ENCODE results near the gene INTS11. TPM values are rescaled to one million over a fixed set of nuclear protein-coding genes. Genes with fewer than 3 reads are reported as not detected.

The INTS11 gene
- total and polyA plus RNA-seq, 2 of the 13 experiments (the other 11 are each of a cell fraction or from before 2014, with no cell fraction given): 52.8 to 94.8 TPM

DNA sequence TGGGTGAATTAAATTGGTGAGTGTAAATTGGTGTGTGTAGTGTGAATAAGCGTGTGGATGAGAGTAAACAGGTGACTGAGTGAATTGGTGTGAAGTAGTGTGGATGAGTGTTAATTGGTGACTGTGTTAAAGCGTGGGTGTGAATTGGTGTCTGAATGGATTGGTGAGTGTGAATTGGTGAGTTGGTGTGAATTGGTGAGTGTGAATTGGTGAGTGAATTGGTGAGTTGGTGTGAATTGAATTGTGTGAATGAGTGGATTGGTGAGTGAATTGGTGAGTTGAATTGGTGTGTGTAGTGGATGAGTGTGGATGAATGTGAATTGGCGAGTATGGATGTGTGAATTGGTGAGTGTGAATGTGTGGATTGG lies 42.2 kb upstream of the INTS11 start (continued):
- TF ChIP-seq, protein P1, sequence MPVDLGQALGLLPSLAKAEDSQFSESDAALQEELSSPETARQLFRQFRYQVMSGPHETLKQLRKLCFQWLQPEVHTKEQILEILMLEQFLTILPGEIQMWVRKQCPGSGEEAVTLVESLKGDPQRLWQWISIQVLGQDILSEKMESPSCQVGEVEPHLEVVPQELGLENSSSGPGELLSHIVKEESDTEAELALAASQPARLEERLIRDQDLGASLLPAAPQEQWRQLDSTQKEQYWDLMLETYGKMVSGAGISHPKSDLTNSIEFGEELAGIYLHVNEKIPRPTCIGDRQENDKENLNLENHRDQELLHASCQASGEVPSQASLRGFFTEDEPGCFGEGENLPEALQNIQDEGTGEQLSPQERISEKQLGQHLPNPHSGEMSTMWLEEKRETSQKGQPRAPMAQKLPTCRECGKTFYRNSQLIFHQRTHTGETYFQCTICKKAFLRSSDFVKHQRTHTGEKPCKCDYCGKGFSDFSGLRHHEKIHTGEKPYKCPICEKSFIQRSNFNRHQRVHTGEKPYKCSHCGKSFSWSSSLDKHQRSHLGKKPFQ (CRISPR knock-in tag; IDR thresholded peaks at IDR 0.05; ENCODE audit: insufficient replicate concordance): no peak
- TF ChIP-seq ZMYM2 (CRISPR knock-in tag; IDR thresholded peaks at IDR 0.05): no peak

DNA sequence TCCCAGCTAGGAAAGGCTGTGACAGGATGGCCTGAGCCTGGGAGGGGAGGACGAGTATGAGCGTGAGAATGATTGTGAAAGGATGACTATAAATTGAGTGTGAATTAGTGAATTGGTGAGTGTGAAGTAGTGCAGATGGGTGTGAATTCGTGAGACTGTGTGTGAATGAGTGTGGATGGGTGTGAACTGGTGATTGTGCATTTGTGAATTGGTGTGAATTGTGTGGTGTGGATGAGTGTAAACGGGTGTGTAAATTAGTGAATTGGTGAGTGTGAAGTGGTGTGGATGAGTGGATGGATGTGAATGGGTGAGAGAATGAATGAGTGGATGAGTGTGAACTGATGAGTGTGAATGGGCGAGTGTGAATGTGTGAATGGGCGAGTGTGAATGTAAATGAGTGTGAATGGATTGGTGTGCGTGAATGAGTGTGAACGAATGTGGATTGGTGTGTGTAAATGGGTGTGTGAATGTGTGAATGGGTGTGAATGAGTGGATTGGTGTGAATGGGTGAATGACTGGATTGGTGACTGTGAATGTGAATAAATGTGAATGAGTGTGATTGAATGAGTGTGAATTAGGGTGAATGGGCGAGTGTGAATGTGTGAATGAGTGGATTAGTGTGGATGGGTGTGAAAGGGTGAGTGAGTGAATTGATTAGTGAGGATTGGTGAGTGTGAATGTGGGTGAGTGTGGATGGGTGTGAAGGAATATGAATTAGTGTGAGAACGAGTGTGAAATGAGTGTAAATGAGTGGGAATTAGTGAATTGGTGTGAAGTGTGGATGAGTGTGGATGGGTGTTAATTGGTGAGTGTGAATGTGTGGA lies 41.6 kb upstream of the INTS11 start:
- H3K4me3 ChIP-seq (replicated peaks in 1 of 3; ENCODE audit: insufficient read depth in 1 of 3, low read depth in 2 of 3, low read length in 3 of 3): no peak overlapping the region
- ChIA-PET POLR2A (no interaction called here), CTCF (ENCODE audit: low intra/inter-chr PET ratio, low total read pairs) (no interaction called here)
- no peaks in the 10 kb centered on the region for H3K27me3 ChIP-seq (ENCODE audit: control insufficient read depth in 1 of 2, insufficient read depth in 2 of 2, low read length in 2 of 2)
- H2AFZ ChIP-seq (ENCODE audit: low read length): no peak overlapping the region
- BruUV-seq (replicated peaks): no TSS peak
- ATAC-seq (no peak), FAIRE-seq (no peak), DNase-seq (ENCODE audit: low spot score) (no peak)
- H3K27ac ChIP-seq (ENCODE audit: extremely low read length, insufficient read depth, low read length): no peak overlapping the region
- intact Hi-C loops (cut with micrococcal nuclease; ENCODE audit: unreplicated experiment): no loop called here
- H3K4me2 ChIP-seq (ENCODE audit: low read depth, low read length): no peak overlapping the region
- peaks cover 15% of the 10 kb centered on the region for H3K4me1 ChIP-seq (ENCODE audit: insufficient read depth, low read length)
- no peak for TF ChIP-seq ZBTB10 (CRISPR knock-in tag; IDR thresholded peaks at IDR 0.05; ENCODE audit: borderline replicate concordance)
- TF ChIP-seq ZUFSP (CRISPR knock-in tag; IDR thresholded peaks at IDR 0.05; ENCODE audit: borderline replicate concordance): no peak
- TF ChIP-seq ZNF713 (CRISPR knock-in tag; IDR thresholded peaks at IDR 0.05): no peak
- TF ChIP-seq ELF1 (CRISPR knock-in tag; IDR thresholded peaks at IDR 0.05): no peak
- no peak for TF ChIP-seq ZNF367 (CRISPR knock-in tag; IDR thresholded peaks at IDR 0.05; ENCODE audit: borderline replicate concordance)
- TF ChIP-seq PHF5A (CRISPR knock-in tag; IDR thresholded peaks at IDR 0.05; ENCODE audit: low read depth, unreplicated experiment): no peak
- no peak for TF ChIP-seq ZNF260 (CRISPR knock-in tag; IDR thresholded peaks at IDR 0.05; ENCODE audit: borderline replicate concordance, low read depth)
- TF ChIP-seq CENPT (CRISPR knock-in tag; IDR thresholded peaks at IDR 0.05; ENCODE audit: low read depth): no peak
- TF ChIP-seq MAF1 (CRISPR knock-in tag; IDR thresholded peaks at IDR 0.05; ENCODE audit: borderline replicate concordance): no peak
- TF ChIP-seq ZNF10 (CRISPR knock-in tag; IDR thresholded peaks at IDR 0.05; ENCODE audit: borderline replicate concordance, low read depth): no peak
- TF ChIP-seq USF2 (IDR thresholded peaks at IDR 0.05; ENCODE audit: low read depth, low read length): no peak
- no peak for TF ChIP-seq USF2 (CRISPR knock-in tag; IDR thresholded peaks at IDR 0.05; ENCODE audit: borderline replicate concordance)
- no peak overlapping the region for H3K9ac ChIP-seq (ENCODE audit: insufficient read depth, low read depth, low read length)
- H3K79me2 ChIP-seq (ENCODE audit: insufficient read depth, low read length): no peaks in the 10 kb centered on the region
- no peaks in the 10 kb centered on the region for H3K36me3 ChIP-seq (replicated peaks in 1 of 2; ENCODE audit: control insufficient read depth in 1 of 2, insufficient read depth in 2 of 2, low read length in 2 of 2)
- no peaks in the 10 kb centered on the region for H3K9me3 ChIP-seq (ENCODE audit: low read length)
- in situ Hi-C loops (cut with HindIII; ENCODE audit: extremely low pct_ligation_motif_present, low pct_unique_long_range_greater_than_20kb): no loop called here
- no peaks in the 10 kb centered on the region for H4K20me1 ChIP-seq (ENCODE audit: insufficient read depth, low read length)
- WGBS (ENCODE audit: low lambda C conversion rate): 48% methylated on average over 10 of the region's 10 CpGs
